BJ (cell line): ENCODE results near the gene TMEM107. TPM values are rescaled to one million over a fixed set of nuclear protein-coding genes. Genes with fewer than 3 reads are reported as not detected.
A peak's percentile ranks its signal among the peaks of the same experiment; 100 is the strongest.

Experiments
- CTCF ChIA-PET: fragments of 350-600 bp; formaldehyde crosslinking; extraction: SDS; loops from one replicate; lab custom pipeline; 2021; ENCODE audit warnings: antibody characterized with exemption, inconsistent platforms; lab: Yijun Ruan, JAX
- POLR2A ChIA-PET: fragments of 300-600 bp; sonication (Branson Sonifier 250); formaldehyde crosslinking; extraction: SDS; loops from one replicate; lab custom pipeline; 2021; ENCODE audit warnings: antibody characterized with exemption; lab: Charles Lee
- DNase-seq: peaks from one replicate; pipeline ENCODE4 v3.0.0-alpha.2; 2011; ENCODE audit warnings: low read depth
- H3K27me3 ChIP-seq: 2 replicates; pipeline ENCODE4 v1.6.0; 2011; ENCODE audit warnings: low read length; ENCODE audit not compliant: control insufficient read depth, insufficient read depth
- H3K36me3 ChIP-seq: 2 replicates; pipeline ENCODE4 v1.5.1; 2011; ENCODE audit warnings: low read length; ENCODE audit not compliant: control insufficient read depth, insufficient read depth
- H3K4me3 ChIP-seq: 2 replicates; pipeline ENCODE4 v1.5.1; 2011; ENCODE audit warnings: low read depth, mild to moderate bottlenecking, control low read depth, low read length
- polyA minus RNA-seq: library from RNA; depleted of rRNA, polyadenylated mRNA; stranded (reverse); fragments of >200 nt; gene quantifications from 2 replicates; pipeline ENCODE4 v1.2.3, GENCODE V29; 2011; rRNA and poly(A)+ RNA removed
- polyA plus RNA-seq: library from polyadenylated mRNA; depleted of rRNA; stranded (reverse); fragments of >200 nt; gene quantifications from 2 replicates; pipeline ENCODE4 v1.2.3, GENCODE V29; 2011; rRNA removed
- TF ChIP-seq, protein P1 (sequence below): IDR thresholded peaks from 2 replicates; pipeline ENCODE4 v1.5.1; 2011; ENCODE audit warnings: low read depth, mild to moderate bottlenecking, control low read depth, inconsistent platforms, low read length, moderate library complexity; ENCODE audit not compliant: insufficient read depth

The TMEM107 gene
- polyA plus RNA-seq (13.6 and 14.5 TPM in 2 replicates), polyA minus RNA-seq (52.2 and 57.1 TPM in 2 replicates)

DNA sequence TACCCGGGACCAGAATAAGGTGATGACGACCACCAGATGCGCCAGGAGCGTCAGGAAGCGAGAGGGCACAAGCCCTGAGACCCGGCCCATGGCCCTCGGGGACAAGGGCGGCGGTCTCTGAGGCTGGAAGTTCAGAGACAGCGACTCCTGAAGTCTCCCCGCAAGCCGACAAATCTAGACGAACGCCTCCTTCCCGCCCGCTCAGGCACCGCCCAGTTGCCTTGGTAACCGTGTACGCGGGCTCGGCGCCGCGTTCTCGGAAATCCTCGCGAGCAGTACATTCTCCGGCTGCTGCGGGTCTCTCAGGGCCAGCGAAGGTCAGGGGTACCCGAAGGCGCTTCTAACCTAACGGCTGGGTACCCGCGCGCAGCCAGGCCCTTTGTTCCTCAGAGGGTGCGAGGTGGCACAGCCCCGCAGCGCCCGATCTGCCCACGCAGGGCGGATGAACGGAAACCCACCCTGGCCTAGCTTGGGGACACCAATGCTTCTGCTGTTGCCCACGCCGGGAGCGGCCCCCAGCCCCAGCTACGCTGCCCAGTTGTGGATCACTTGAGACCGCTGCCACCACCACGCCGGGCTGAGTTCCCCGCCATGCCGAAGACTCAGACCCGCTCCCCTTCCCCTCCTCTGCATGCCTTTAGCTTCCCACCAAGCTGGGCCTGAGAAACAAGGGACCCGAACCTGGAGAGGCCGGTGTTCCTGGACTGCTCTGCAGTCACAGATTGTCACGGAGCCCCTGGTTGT lies at the start of gene TMEM107:
TMEM107 (minus strand) TSS at position 184 of the 744 bp plus-strand sequence; CDS start at position 90, 94 bp downstream.
- TF ChIP-seq, protein P1, sequence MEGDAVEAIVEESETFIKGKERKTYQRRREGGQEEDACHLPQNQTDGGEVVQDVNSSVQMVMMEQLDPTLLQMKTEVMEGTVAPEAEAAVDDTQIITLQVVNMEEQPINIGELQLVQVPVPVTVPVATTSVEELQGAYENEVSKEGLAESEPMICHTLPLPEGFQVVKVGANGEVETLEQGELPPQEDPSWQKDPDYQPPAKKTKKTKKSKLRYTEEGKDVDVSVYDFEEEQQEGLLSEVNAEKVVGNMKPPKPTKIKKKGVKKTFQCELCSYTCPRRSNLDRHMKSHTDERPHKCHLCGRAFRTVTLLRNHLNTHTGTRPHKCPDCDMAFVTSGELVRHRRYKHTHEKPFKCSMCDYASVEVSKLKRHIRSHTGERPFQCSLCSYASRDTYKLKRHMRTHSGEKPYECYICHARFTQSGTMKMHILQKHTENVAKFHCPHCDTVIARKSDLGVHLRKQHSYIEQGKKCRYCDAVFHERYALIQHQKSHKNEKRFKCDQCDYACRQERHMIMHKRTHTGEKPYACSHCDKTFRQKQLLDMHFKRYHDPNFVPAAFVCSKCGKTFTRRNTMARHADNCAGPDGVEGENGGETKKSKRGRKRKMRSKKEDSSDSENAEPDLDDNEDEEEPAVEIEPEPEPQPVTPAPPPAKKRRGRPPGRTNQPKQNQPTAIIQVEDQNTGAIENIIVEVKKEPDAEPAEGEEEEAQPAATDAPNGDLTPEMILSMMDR, result peak; percentile 28; the same call in 1 of the 2 replicates
- Histone ChIP-seq H3K36me3 (no peaks in the 10 kb centered on the region), H3K27me3 (no peaks in the 10 kb centered on the region), H3K4me3 (peak within 1 kb of the TSS; percentile 60)
- no peak for DNase-seq
- CTCF ChIA-PET, result interaction anchor here (0.5 to 2.3 kb wide), 6 partner anchors 10 to 92 kb away, joined by 3 to 9 read pairs (median 3); no protein-coding TSS in a partner anchor
- POLR2A ChIA-PET, result interaction anchor here (0.5 kb wide), 1 partner anchor 32 kb away, joined by 3 read pairs; no protein-coding TSS in a partner anchor

DNA sequence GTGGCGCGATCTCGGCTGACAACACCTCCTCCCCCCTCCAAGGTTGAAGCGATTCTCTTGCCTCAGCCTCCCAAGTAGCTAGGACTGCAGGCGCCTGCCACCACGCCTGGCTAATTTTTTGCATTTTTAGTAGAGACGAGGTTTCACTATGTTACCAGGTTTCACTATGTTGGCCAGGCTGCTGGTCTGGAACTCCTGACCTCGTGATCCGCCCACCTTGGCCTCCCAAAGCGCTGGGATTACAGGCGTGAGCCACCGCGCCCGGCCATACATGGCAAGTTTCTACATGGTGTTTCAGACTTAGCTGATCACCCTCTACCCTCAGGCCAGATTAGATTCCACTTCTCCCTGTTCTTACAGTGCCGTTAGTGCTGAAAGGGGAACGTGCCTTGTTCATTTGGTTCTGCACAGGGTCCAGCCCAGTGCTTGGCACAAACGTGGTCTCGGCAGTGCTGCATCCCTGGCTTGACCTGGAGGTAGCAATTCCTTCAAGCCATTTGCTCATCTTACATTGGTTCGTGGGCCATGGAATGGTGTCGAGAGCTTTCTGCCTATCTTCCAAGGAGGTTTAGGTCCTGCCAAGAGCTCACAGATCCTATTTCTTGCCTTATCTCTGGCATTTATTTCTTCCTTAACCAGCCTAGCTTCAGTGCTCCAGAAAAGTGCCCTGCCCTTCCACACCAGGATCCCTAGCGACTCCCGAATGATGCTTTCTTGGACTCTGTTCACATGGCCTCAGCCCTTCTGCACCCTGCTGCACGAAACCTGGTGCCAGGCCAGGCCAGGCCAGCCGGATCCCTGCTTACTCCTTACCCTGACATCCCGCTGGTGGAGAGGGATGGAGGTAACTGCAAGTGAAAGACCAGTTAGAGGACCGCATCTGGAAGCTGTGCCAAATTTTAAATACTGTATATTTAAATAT lies 49.0 kb upstream of the TMEM107 start:
- Histone ChIP-seq H3K36me3 (peaks cover 16% of the 10 kb centered on the region), H3K27me3 (no peaks in the 10 kb centered on the region), H3K4me3 (no peak overlapping the region)
- POLR2A ChIA-PET, result no interaction called here
- DNase-seq, result no peak
- TF ChIP-seq, protein P1, result no peak
- CTCF ChIA-PET, result interaction anchor here (1.0 to 2.4 kb wide), 4 partner anchors 39 to 76 kb away, joined by 3 to 10 read pairs (median 5); no protein-coding TSS in a partner anchor

DNA sequence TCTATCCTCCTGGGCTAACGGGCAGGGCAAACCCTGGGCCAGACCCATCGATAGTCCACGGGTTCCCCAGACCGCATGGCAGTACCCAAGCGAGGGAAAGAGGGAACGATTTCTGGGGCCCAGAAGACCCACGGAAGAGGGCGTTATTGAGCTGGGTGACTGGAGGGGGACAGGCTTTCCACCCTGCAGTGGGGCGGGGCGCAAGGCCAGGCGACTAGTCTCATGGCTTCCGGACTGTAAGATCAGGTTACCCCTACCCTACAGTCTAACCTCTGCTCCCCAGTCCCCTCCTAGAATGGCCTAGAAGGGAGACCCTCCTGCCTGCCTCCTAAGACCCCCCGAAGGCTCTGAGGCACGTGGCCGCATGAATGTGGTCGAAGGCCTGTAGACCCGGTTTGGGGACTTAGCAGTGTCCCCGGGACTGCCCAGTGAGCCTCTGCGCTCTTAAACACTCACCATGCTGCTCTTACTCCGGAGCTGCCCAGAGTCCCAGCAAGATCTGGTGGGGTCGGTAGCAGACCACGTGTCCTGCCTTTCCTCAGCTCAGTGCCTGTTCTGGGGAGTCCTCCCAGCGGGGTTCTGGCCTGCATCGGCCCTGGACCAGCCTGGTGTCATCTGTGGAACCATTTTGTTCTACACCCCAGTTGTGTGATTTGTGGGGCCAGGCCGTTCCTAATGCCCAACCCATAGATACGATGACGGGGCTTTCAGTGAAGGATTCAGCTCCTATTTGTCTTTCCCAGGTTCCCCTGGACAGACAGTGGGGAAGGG lies 47.4 kb upstream of the TMEM107 start:
- DNase-seq, result no peak
- Histone ChIP-seq H3K36me3 (peaks cover 8% of the 10 kb centered on the region), H3K4me3 (peak overlapping the region; percentile 53), H3K27me3 (no peaks in the 10 kb centered on the region)
- ChIA-PET CTCF (interaction anchor here (0.5 to 4.8 kb wide), 9 partner anchors 16 to 104 kb away, joined by 3 to 21 read pairs (median 3); partner anchors contain the start of gene ALOXE3), POLR2A (no interaction called here)
- TF ChIP-seq, protein P1, result peak; percentile 36; the same call in 1 of the 2 replicates

DNA sequence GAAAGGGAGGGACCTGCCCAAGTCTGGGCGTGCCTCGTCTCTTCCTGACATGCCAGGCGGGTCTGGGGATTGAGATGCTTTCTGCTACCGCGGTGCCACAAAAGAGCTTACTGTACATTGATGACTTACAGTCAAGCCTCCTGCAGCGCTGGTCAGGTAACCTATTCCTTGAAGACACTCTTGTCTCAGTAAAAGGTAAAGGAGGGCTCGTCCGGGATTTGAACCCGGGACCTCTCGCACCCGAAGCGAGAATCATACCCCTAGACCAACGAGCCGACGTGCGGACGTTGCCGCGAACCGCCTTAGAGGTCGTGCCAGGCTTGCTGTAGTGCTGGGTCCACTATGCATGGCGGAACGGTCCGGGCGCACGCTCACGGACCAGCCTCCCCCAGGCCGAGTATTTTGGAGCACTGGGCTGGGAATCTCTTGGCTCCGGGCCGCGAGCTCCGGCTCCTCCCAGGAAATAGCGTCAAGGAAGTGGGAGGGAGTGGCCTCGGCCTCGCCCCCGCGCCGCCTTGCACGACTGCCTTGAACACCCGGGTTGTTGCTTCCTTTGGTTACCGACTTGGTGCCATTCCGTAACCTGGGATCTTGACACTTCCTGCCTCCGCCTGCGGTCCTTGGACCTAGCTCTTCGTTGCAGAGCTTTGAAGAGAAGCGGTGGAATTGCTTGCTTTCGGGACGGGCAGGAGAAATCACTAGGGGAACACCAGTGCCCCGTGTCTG lies 46.6 kb upstream of the TMEM107 start:
- TF ChIP-seq, protein P1, result no peak
- Histone ChIP-seq H3K27me3 (no peaks in the 10 kb centered on the region), H3K36me3 (peaks cover 2% of the 10 kb centered on the region), H3K4me3 (peak overlapping the region; percentile 53)
- peak; percentile 68 for DNase-seq
- ChIA-PET CTCF (interaction anchor here (1.1 to 4.8 kb wide), 8 partner anchors 29 to 103 kb away, joined by 4 to 21 read pairs (median 6); partner anchors contain the start of genes ALOXE3 and BORCS6), POLR2A (no interaction called here)
